Ovary (tissue), 3 donors: ENCODE results near the gene RPL12.

Experiments
- CTCF ChIP-seq, 3 donors: fragments of 450-650 bp in 2 of 3; fragments of 200-600 bp in 1 of 3; IDR thresholded peaks; one replicate each; pipeline versions ENCODE4 v1.5.1 to v1.8.0; 2016 to 2022; ENCODE audit warnings: antibody characterized with exemption in 3 of 3, mild to moderate bottlenecking in 1 of 3
- POLR2A ChIP-seq: fragments of 450-650 bp; IDR thresholded peaks from one replicate; pipeline ENCODE4 v1.6.1; 2017; ENCODE audit warnings: antibody characterized with exemption, mild to moderate bottlenecking, moderate library complexity
- donor health status: DM: no; HTN: no; CAD: no.

GRCh38 chr9:127398715-127399400 is 52.3 kb downstream of the RPL12 start:
- no peak for TF ChIP-seq CTCF (IDR thresholded peaks at IDR 0.05)
- TF ChIP-seq POLR2A, result no peak
